Skeletal muscle tissue (tissue), 4 donors: ENCODE results near the gene FRMD4A. TPM values are rescaled to one million over a fixed set of nuclear protein-coding genes. Genes with fewer than 3 reads are reported as not detected.

Experiments used
- H3K27ac ChIP-seq: one replicate; pipeline ENCODE4 v1.7.0; 2013; ENCODE audit warnings: mild to moderate bottlenecking, low read depth, low read length, inconsistent platforms
- H3K27me3 ChIP-seq, 3 donors: one replicate each; pipeline ENCODE4 v1.7.0; 2013; ENCODE audit warnings: low read length in 3 of 3; ENCODE audit not compliant: control insufficient read depth in 3 of 3, insufficient read depth in 3 of 3
- H3K36me3 ChIP-seq, 3 donors: one replicate each; pipeline ENCODE4 v1.7.0; 2013; ENCODE audit warnings: low read length in 3 of 3; ENCODE audit not compliant: control insufficient read depth in 3 of 3, insufficient read depth in 3 of 3
- H3K4me1 ChIP-seq, 3 donors: one replicate each; pipeline ENCODE4 v1.7.0; 2013; ENCODE audit warnings: low read length in 3 of 3, mild to moderate bottlenecking in 3 of 3; ENCODE audit not compliant: control insufficient read depth in 3 of 3, insufficient read depth in 3 of 3
- H3K4me3 ChIP-seq, 3 donors: one replicate each; pipeline ENCODE4 v1.7.0; 2013; ENCODE audit warnings: low read length in 3 of 3
- H3K9ac ChIP-seq, 3 donors: one replicate each; pipeline ENCODE4 v1.7.0; 2013; ENCODE audit warnings: low read length in 3 of 3, mild to moderate bottlenecking in 3 of 3, moderate library complexity in 2 of 3, low read depth in 1 of 3
- H3K9me3 ChIP-seq, 3 donors: one replicate each; pipeline ENCODE4 v1.7.0; 2013; ENCODE audit warnings: low read length in 3 of 3; ENCODE audit not compliant: control insufficient read depth in 3 of 3
- total RNA-seq: library from RNA; depleted of rRNA; stranded (reverse); fragments of >200 nt; gene quantifications from one replicate; pipeline ENCODE4 v1.2.3, GENCODE V29; 2014
- donor health status: Osteomylitis.

FRMD4A gene
- total RNA-seq, 1 donor from 2014 or later, result 19.3 TPM

- no peak overlapping the region for H3K4me3 ChIP-seq
These were observed 289.7 kb downstream of the FRMD4A start for GRCh38 chr10:14040787-14041631.

GRCh38 chr10:14039968-14040668 is 290.6 kb downstream of the FRMD4A start:
- no peak overlapping the region for H3K9ac ChIP-seq
- no peak overlapping the region for H3K27ac ChIP-seq

More at GRCh38 chr10:14040787-14041631, 289.7 kb downstream of the FRMD4A start:
- Histone ChIP-seq H3K4me1 (peaks cover 0 to 5% (median 0%) of the 10 kb centered on the region in 3 donors), H3K27ac (no peak overlapping the region), H3K9me3 (no peaks in the 10 kb centered on the region), H3K9ac (no peak overlapping the region), H3K27me3 (no peaks in the 10 kb centered on the region), H3K36me3 (no peaks in the 10 kb centered on the region)

DNA sequence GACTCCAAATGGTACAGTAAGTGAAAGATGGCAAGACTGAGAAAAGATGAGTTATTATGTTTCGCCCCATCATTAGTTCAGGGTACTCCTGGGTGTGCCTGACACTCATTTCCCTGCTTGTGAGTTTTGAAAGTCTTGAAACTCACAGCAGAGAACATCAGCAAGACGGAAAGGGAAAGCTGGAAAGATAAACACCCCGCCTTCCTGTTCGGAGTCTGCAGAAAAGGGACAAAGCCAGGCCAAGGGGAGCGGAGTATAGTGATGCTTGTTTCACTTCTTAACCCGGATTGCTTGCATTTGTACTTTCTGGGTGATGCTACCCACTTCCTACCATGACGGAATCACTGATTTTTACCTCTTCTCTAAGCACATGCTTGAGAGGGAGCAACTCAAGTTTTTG is 294.5 kb downstream of the FRMD4A start:
- Histone ChIP-seq H3K4me1 (peaks cover 0 to 5% (median 0%) of the 10 kb centered on the region in 3 donors), H3K9me3 (peaks cover 0 to 4% (median 0%) of the 10 kb centered on the region in 3 donors), H3K27me3 (no peaks in the 10 kb centered on the region), H3K9ac (no peak overlapping the region), H3K27ac (no peak overlapping the region), H3K36me3 (no peaks in the 10 kb centered on the region), H3K4me3 (no peak overlapping the region)

More at GRCh38 chr10:14039968-14040668, 290.6 kb downstream of the FRMD4A start:
- H3K4me3 ChIP-seq, result no peak overlapping the region
- peaks cover 0 to 5% (median 0%) of the 10 kb centered on the region in 3 donors for H3K4me1 ChIP-seq
- H3K36me3 ChIP-seq, result no peaks in the 10 kb centered on the region
- no peaks in the 10 kb centered on the region for H3K27me3 ChIP-seq
- no peaks in the 10 kb centered on the region for H3K9me3 ChIP-seq

GRCh38 chr10:14035506-14035905 is 295.2 kb downstream of the FRMD4A start:
- no peak overlapping the region for H3K27ac ChIP-seq
- H3K4me3 ChIP-seq, result no peak overlapping the region
- no peak overlapping the region for H3K9ac ChIP-seq
- no peaks in the 10 kb centered on the region for H3K27me3 ChIP-seq
- peaks cover 0 to 5% (median 0%) of the 10 kb centered on the region in 3 donors for H3K4me1 ChIP-seq
- H3K9me3 ChIP-seq, result peaks cover 0 to 4% (median 0%) of the 10 kb centered on the region in 3 donors
- no peaks in the 10 kb centered on the region for H3K36me3 ChIP-seq

GRCh38 chr10:14032406-14032998 is 298.2 kb downstream of the FRMD4A start:
- Histone ChIP-seq H3K4me1 (no peaks in the 10 kb centered on the region), H3K9ac (no peak overlapping the region), H3K9me3 (peaks cover 0 to 4% (median 0%) of the 10 kb centered on the region in 3 donors), H3K27me3 (no peaks in the 10 kb centered on the region), H3K4me3 (no peak overlapping the region), H3K27ac (no peak overlapping the region), H3K36me3 (no peaks in the 10 kb centered on the region)

DNA sequence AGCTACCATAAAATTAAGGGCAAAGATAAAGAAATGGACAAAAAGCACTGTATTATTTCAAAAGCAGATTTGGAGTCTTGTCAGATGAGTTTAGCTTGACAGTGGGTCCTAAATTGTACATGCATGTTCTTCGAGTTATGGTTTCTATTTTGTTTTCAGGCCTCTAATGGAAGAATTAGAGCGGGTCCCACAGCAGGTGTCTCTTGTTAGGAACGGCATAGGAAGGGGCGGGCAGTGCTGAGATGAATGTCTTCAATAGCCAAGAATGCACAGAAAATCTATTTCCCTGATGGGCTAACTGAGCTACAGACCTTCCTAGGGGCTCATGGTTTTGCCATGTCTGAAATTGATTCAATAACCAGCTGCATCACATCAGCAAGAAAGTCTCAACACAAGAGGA is 304.4 kb downstream of the FRMD4A start:
- Histone ChIP-seq H3K4me3 (no peak overlapping the region), H3K9me3 (no peaks in the 10 kb centered on the region), H3K36me3 (no peaks in the 10 kb centered on the region), H3K27ac (no peak overlapping the region), H3K9ac (no peak overlapping the region), H3K27me3 (peaks cover 0 to 3% (median 0%) of the 10 kb centered on the region in 3 donors), H3K4me1 (peaks cover 2 to 6% (median 3%) of the 10 kb centered on the region in 3 donors)

DNA sequence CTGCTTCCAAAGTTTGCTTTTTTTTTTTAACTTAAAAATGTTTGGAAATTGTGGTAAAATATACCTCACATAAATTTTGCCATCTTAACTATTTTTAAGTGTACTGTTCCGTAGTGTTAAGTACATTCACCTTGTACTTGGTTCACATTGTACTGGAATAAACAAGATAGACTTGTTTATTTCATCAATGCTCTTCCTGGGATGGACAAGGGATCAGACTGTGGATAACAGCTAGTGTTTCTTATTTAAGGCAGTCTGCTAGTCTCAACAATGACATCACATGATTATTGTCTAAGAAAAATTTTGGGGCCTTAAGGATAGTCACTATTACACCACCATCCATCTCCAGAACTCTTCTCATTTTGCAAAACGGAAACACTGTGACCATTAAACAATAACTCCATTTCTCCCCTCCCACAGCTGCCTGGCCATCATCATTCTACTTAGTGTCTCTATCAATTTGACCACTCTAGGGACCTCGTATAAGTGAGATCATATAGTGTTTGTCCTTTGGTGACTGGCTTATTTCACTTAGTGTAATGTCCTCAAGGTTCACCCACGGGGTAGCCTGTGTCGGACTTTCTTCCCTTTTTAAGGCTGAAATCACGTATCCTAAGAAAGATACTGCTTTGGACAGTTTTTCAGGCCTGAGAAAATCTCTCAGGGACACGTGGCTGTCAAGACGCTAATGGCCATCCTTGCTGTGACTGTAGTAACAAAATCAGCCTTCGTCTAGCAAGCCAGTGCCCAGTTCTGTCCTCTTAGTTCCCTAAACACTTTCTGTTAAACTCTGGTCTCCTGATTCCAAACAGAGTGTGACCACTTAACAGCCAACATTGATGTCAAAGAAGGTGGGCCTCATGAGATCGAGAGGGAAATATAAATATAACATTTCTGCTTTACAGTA is 305.2 kb downstream of the FRMD4A start:
- Histone ChIP-seq H3K36me3 (no peaks in the 10 kb centered on the region), H3K4me1 (peaks cover 2 to 6% (median 3%) of the 10 kb centered on the region in 3 donors), H3K4me3 (no peak overlapping the region), H3K27me3 (peaks cover 0 to 6% (median 0%) of the 10 kb centered on the region in 3 donors), H3K9ac (no peak overlapping the region), H3K9me3 (no peaks in the 10 kb centered on the region), H3K27ac (no peak overlapping the region)

GRCh38 chr10:14024329-14025202 is 306.2 kb downstream of the FRMD4A start:
- Histone ChIP-seq H3K4me1 (peaks cover 2 to 6% (median 3%) of the 10 kb centered on the region in 3 donors), H3K36me3 (no peaks in the 10 kb centered on the region), H3K4me3 (peak overlapping the region in 1 of 3 donors; percentile 13), H3K9ac (no peak overlapping the region), H3K9me3 (no peaks in the 10 kb centered on the region), H3K27me3 (peaks cover 0 to 11% (median 0%) of the 10 kb centered on the region in 3 donors), H3K27ac (peak overlapping the region; percentile 42)
